Kasumi-1 (cell line): ENCODE measurements around the gene DPYSL5.
A peak's percentile ranks its signal among the peaks of the same experiment; 100 is the strongest.
"Not testable (repeated sequence)": the region's sequence is repeated elsewhere in the genome, so short reads cannot be mapped to it uniquely, and the experiment has no call there.

Experiments
- DNase-seq, 2 experiments: peaks; one replicate each; lab custom pipeline; 2025; lab: John Stamatoyannopoulos, UW

Gene DPYSL5

DNA sequence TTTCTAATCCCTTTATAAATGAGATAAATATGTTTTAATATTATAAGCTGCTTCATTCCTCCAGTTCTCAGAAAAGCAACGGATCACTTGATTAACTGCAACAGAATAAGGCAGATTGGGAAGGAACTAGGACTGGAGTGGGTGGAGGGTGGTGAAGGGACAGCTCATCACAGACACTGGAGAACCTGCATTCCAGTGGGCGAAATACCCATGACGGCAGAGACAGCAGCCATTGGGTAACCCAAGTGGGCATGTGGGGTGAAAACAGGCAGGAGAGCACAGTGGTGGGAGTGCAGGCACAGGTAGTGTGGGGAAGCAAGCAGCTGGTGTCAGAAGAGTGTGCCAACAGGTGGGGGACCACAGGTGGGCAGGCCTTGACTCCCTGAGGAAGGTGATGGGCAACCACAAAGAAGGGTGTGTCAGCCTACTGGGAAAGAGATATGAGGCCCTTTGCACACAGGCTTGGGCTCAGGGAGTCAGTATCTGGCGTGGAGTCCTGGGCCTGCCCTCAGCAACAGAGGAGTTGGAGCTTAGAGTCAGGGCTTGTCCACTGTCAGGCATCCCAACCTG is 27.2 kb downstream of the DPYSL5 start:
- no peak for DNase-seq

DNA sequence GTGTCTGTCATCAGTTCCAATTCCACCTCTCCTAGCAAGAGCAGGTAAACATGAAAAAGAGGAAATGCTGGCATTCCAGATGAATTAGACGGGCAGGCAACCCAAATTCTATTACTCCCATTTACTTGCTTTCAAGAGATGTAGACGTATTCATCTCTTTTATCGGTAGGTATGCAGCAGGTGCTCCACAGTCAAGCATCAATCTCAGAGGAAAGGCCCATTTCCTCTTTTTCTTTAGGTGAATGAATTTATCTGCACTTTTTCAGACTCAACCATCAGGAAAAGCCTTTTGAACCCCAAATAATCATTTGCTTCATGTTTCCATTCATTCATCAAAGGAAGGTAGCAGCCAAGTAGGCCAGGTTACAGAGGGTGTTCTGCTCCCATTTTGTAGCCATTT is 27.9 kb downstream of the DPYSL5 start:
- DNase-seq = no peak

DNA sequence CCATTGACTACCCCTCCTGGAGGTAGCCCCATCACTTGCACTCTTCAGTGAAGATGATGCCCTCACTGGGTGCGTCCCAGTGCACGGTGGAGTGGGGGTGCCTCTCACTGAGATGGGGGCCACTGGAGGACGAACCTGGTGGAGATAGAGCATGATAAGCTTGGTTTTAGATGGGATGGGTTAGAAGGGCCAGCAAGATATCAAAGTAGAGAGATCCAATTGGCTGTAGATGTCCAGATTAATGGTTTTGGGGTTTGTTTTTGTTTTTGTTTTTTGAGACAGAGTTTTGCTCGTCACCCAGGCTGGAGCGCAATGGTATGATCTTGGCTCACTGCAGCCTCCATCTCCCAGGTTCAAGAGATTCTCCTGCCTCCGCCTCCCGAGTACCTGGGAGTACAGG is 28.3 kb downstream of the DPYSL5 start:
- DNase-seq = no peak

DNA sequence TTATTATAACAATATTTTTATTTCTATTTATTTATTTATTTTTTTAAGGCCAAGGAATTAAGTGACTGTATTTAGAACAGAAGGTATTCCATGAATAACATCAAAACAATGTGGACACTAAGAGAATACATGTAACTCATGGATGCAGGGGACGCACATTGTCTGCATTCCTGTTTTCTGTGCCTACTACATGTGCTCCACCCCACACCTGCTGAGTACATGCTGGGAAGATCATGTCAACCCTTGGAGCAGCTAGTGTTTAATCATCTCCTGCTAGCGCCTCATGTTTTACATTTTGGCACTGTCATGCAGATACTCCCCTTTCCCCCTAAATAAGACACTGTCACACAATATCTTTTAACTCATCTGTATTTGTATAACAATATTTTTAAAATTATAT is 29.3 kb downstream of the DPYSL5 start:
- DNase-seq = no peak

DNA sequence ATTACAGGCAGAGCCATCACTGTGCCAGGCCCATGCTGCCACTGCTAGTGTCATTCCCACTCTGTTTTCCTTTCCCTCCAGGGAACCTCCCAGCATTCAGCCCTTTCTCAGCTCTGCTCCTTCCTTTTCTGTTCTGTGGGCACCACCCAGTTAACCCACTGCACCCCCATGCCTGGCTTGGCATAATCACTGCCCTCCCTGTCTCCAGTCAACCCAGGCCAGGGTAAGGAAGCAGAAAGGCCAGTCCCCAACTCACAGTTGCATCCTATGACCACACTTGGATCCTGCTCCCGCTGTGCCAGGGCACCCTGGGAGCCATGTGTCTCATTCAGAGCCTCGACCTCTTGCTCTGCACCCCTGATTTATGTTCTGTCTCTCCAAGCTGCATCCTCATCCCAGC is 32.2 kb downstream of the DPYSL5 start:
- no peak for DNase-seq

DNA sequence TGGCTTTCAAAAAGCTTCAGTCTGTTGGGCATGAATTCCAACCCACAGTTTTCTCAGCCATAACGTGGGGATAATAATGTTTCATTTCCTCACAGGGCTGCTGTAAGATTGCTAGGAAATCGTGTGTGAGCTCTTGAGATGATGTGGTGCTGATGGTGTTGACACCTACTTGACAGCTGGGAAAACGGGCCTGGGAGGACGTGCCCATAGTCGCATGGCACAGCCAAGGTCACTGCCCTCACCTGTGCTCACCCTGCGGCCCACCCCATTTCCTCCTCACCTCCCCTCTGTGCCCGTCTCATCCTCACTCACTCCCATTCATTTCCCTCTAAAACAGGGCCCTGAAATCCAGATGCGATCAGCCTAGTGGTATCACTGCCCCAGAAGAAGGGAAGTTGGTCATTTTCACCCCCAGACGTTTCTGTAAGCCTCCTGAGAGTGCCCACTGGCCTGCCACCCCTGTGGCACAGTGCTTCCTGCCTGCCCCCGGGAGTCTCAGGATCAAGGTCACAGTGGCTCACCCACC is 33.0 kb downstream of the DPYSL5 start:
- DNase-seq = no peak

DNA sequence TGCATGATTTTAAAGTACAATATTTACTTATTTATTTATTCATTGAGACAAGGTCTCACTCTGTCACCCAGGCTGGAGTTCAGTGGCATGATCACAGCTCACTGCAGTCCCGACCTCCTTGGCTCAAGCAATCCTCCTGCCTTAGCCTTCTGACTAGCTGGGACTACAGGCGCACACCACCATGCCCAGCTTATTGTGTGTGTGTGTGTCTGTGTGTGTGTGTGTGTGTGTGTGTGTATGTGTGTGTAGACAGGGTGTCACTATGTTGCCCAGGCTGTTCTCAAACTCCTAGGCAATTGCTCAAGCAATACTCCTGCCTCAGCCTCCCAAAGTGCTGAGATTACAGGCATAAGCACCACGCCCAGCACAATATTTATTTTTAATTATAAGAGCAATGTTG is 34.3 kb downstream of the DPYSL5 start:
- not testable (repeated sequence) for DNase-seq

DNA sequence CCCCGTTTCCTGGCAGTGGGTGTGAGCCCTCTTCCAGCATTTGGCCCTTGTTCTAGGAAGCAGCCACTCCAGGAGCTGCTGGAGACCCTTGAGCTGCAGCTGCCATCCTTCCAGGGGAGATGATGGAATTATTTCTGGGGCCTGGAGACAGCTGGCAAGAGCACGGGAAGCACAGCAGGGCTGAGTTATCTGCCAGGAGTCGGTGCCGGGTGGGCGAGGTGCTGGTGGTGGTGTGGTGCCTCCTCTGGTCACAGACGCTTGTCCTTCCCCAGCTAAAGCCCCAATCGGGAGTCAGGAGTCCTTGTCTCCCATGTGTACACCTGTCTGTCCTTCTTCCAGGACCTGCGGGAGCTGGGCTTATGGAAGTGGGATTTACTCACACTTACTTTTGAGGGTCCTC is 36.0 kb downstream of the DPYSL5 start:
- no peak for DNase-seq

DNA sequence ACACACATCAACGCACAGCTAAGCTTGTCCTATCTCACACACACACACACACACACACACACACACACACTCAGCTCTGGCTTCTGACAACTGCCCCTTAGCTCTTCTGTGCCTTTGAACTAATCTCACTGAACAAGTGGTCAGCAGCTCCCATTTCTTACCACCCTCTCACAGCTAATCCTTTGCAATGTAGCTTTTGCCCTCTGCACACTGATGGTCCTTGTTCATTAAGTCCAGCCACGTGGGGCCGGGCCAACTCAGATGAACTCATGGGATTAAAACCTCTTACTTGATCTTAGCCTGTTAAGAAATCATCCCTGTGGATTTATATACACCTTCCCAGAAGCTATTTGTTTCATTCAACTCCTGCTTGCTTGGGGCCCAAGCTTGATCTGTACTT is 36.6 kb downstream of the DPYSL5 start:
- DNase-seq = no peak

DNA sequence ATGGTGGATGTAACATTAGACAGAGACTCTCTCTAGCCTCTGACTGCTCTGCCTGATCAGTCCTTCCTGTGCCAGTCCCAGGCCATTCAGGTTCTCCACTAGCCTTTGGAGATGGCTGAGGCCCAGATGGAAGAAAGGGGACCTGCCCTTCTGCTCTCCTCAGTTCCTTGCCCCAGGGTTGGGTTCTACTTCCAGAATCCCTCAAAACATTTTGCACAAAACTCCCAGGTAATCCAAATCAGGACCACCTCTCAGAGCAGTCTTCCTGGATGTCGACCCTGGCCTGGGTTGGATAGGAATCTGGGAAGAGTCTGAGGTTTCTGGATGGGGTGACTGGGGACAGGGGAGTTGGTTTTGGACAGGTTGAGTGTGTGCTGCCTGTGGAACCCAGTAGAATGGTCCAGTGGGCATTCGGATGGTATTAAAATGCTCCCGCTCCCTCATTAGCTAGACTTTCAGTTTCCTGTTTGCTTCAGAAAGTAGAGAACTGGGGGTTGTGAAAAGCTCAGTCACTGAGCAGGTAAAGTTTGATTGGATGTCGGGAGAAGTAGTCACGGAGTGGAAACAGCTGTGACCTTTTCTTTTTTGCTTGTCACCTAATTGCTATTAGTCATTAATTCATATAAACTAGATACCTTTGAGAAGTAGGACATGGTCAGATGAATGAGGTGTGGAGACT is 37.9 kb downstream of the DPYSL5 start:
- no peak for DNase-seq

DNA sequence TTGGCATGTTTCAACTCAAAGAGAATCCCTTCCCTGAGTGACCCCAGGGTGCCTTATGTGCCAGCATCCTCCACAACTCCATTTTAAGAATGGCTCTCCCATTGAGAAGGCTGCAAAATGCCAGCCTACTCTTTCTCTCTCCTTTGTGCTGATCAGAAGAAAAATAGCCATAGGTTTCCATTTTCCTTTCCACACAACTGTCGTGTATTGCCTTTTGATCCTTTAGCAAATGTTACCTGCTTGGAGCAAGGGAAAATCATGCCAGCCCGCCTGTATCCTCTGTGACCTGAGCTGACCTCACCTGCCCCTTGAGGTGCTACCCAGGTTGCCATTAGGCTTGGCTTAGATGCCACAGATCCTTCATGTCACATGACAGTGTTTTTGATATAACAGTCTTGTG is 38.8 kb downstream of the DPYSL5 start:
- peak; percentile 7 to 28 for DNase-seq

DNA sequence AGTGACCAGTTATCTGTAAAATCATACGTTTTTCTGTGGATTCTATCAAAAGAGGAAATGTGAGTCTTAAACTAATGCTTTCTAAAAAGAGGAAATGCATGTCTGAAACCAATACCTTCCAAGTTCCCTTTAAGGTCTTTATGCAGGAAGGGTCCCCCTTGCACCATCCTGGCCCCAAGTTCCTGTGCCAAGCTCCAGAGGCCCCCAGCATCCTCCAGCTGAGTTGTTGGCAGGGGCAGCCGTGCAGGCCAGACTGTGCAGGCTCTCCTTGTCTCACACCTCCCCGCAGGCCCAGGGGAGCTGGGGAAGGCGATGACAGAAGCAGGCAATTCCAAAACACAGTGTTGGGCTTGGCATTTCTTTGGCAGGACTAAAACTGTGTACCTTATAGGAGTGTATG is 39.2 kb downstream of the DPYSL5 start:
- DNase-seq = peak; percentile 93 to 95

DNA sequence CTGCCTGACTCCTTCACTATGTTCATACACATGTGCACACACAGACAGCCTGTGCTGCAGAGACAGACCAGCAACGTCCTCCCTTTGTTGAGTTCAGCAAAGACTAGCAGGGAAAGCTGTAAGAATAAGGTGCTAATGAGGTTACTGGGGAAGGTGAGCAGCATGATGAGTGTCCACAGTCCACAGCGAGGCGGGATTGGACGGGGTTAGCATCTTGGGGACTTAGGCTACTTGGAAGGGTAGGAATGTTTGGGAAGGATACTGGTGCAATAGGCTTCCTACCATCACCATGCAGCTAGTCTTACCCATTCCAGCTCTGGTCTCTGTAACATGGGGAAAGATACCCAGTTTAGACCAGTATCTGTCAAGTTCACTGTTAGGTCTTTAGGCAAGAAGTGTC is 41.9 kb downstream of the DPYSL5 start:
- DNase-seq = no peak

DNA sequence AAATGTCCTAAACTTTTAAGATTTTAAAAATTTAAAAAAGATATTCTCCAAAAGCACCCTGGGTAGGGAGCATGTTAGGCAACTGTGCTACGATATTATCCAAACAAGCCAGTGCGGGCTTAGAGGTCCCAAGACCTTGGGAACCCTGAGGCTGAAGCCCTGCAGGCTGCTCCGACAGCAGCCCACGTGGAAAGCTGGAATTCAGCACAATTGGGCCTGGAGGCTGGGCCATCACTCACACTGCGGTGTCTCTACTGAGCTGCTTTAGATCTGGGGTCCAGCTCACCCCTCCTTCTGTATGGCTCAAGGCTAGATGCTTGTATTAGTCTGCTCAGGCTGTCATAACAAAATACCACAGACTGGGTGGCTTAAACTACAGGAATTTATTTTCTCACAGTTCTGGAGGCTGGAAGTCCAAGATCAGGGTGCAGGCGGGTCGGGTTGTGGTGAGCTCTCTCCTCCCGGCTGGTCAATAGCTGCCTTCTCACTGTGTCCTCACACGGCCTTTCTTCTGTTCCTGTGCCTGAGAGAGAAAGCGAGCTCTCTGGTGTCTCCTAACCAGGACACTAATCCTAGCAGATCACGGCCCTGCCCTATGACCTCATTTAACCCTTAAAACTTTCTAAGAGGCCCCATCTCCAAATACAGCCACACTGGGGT is 42.5 kb downstream of the DPYSL5 start:
- no peak for DNase-seq

DNA sequence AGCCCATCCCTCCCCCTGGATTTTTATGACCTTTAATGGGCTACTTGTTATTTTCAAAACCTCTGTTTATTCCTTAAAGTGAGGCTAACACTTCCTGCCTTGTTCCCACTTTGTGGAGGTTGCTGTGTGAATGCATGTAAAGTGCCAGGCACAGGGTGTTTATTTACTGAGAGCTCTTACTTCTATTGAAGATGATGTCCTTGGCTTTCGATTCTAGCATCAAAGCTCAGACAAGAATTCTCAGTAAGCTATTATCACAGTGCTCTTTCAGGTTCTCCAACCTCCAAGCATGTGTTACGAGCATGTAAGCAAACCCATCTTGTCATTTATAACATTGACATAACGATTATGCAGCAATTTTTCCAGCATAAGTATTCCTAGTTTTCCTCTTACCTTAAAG is 44.2 kb downstream of the DPYSL5 start:
- DNase-seq = no peak

DNA sequence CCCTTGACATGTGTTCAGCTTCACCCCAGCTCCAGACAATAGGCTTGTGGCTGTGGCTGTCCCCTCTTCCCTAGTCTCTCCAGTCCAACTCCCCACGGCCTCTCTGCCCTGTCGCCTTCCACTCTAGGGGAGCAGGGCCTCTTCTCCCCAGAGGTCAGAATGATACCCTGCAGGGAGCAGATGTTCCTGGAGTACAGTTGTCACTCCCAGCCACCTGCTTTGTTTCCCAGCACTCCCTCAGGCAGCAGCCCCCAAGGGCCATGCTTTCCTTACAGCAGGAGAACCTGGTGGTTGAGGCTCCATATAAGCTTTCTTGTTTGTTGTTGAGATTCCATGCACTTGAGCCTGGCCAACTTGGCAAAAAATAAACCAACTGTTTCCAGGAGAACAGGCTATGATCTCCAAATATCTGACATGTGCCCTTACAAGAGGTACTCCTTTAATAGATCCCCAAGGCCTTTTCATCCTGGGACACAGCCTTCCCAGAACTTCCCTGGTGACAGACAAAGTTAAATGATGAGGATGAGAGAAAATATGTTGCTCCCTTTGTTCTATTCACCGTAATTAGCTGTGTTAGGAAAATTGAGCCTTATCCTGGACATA is 45.1 kb downstream of the DPYSL5 start:
- DNase-seq = no peak

DNA sequence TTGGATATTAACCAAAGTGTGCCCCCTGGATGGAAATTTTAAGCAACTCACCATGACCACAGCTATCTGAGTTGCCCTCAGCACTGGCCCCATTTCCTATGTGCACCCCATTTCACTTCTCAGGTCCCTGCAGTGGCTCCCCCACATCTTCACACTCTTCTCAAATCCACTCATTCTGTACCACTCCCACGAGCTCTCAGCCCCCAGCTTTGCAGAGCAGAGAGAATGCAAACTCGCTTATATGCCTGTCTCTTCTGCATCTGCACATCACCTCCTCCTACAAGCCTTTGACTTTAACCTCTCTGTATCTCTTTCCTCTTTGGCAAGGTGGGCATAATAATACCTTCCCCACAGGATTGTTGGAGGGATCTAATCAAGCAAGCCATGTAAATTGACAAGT is 46.2 kb downstream of the DPYSL5 start:
- no peak for DNase-seq

DNA sequence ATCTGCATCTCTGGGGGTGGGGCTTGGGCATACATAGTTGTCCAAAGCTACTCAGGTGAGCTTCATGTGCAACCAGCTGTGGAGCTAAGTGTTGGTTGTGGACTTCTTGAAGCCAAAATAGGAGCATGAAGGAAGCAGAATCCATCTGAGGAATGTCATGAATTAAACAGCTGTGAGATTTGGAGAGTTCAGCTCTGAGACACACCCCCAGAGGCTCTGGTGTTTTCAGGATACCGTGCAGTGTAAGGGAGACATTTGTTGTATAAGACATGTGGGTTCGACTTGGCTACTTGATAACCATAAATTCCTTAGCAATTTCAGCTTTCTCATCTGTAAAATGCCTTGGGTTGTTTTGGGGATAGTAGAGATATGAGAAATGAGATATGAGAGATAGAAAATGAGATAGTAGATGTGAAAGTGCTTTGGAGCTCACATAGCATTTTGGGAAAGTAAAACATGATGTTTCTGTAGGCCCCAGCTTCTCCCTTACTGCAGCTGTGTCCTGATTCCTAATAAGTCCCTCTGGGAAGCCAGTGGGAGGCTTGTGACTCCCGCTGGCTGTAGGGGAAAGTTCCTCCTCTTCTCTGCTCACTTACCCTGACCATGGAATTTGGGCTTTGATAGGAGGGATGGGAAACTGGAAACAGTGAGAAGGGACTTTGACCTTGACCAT is 50.0 kb downstream of the DPYSL5 start:
- no peak for DNase-seq

DNA sequence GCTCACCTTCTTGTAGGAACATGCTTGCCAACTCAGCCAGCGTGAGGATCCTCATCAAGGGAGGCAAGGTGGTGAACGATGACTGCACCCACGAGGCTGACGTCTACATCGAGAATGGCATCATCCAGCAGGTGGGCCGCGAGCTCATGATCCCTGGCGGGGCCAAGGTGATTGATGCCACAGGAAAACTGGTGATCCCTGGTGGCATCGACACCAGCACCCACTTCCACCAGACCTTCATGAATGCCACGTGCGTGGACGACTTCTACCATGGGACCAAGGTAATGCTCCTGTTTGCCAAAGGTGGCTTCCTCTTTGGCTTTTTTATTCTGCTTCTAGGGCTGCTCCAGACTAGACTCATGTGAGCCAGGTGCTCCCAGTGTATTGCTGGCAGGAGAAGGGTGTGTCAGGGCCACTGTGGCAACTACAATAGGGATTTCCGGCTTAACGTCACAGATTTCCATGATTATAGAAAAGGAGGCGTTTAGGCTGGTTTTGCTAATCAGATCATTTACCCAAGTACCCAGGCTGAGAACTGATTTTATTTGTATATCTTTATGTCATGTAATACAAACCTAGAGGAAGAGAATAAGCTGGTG is 50.6 kb downstream of the DPYSL5 start:
- DNase-seq = no peak

DNA sequence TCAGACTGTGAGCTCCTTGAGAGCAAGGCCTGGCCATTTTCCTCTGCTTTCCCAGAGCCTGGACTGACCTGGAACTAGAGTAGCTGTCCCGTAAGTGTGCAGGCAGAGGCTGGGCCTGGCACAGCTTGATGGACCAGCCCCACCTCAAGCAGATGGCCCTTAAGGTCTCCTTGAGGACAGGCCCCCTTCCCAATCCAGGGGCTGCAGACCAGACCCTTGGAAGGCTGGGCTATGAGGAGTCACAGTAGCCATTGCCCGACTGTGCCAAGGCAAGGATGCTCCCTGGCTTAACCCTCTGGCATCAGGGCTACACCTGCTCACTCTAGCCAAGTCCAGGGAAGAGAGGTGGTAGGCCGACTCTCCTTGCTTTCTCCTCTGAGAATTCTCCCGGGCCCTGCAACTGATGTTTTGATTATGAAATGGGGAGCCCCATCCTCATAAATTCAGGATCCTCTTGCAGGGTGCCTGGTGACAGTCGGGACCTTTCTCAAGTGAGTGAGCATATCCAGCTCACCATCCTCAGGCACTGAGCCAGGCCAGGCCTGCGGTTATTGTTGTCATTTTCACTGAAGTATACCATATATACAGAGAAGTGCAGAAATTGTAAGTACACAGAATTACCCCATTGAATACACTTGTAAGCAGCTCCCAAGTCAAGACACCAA is 51.7 kb downstream of the DPYSL5 start:
- no peak for DNase-seq

DNA sequence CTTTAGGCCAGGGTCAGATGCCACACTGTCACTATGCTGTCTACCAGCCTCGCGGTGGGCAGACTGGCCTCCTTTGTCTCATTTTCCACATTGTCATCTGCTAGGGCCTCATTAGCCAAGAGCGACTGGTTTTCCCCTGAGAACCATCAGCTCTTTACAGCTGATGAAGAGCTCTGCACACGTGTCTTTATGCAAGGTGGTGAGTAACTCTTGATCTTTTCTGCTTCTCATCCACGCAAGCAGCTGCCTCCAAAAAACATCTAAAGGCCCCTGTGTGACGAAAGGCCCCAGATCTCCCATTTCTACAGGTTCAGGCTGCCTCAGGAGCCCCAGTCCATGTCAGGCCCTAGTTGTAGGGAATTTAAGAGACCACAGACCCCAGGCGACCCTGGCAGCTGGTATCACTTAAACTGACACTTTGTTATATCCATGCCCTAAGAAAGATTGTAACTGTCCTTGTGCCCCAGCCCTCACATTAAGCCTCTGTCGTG is 52.9 kb downstream of the DPYSL5 start:
- DNase-seq = no peak
